ENCODE data around the gene NAA20.

DNA sequence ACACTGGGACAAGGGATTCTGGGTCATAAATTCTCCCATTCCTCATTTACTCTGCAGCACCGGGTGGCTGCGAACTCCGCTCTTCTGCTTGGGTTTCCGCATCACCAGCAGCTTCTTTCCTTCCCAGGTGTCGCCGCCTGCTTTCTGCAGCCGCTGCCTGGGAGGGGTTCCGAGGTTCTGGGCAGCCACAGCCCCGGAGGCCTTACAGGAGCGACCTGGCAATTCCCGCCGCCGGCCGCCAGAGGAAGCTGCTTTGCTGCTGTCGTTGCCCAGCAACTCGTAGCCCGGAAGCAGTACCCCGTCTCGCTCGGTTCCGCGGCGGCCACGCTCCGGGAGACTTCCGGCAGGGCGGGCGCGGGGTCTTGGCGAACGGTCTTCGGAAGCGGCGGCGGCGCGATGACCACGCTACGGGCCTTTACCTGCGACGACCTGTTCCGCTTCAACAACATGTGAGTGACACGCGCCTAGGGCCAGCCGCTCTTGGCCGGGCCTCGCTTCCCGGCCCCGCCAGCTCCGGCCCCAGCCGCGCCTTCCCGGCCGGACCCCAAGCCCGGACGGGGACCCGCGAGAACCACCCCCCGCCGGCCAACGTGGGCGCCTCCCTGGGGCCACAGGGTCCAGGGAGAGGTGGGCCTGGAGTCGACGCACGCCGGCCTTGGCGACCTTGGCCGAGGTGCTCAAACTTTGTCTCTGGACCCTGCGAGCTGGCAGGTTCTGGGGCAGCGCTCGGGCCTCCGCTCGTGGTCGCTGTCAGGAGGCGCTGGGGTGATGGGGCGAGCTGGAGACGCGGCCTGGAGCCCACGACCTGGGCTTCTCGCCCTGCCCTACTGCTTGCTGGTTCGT, at the start of gene NAA20:
- TF ChIP-seq, protein P1, sequence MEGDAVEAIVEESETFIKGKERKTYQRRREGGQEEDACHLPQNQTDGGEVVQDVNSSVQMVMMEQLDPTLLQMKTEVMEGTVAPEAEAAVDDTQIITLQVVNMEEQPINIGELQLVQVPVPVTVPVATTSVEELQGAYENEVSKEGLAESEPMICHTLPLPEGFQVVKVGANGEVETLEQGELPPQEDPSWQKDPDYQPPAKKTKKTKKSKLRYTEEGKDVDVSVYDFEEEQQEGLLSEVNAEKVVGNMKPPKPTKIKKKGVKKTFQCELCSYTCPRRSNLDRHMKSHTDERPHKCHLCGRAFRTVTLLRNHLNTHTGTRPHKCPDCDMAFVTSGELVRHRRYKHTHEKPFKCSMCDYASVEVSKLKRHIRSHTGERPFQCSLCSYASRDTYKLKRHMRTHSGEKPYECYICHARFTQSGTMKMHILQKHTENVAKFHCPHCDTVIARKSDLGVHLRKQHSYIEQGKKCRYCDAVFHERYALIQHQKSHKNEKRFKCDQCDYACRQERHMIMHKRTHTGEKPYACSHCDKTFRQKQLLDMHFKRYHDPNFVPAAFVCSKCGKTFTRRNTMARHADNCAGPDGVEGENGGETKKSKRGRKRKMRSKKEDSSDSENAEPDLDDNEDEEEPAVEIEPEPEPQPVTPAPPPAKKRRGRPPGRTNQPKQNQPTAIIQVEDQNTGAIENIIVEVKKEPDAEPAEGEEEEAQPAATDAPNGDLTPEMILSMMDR (IDR thresholded peaks at IDR 0.05 in 4 of 5, conservative IDR thresholded peaks at IDR 0.05 in 1 of 5): peak; percentile 82 to 92 (median 84)
- peak; percentile 59 to 66 for TF ChIP-seq POLR2A (IDR thresholded peaks at IDR 0.05)
